ENCODE measurements around the gene TGFBRAP1. TPM values are rescaled to one million over a fixed set of nuclear protein-coding genes. Genes with fewer than 3 reads are reported as not detected.

Gene TGFBRAP1
- total and polyA plus RNA-seq, 9 of the 15 experiments (the other 6 are each of a cell fraction or from before 2014, with no cell fraction given): 3.7 to 18.0 (median 11.0) TPM

- TF ChIP-seq CBX1 (IDR thresholded peaks at IDR 0.05; ENCODE audit: low read depth) (0 out of 2 replicates have a peak, but pooled peaks have one; percentile 30), ZKSCAN8 (CRISPR knock-in tag; IDR thresholded peaks at IDR 0.05) (peak; percentile 45; the same call in 1 of the 2 replicates), ETS2 (tag; IDR thresholded peaks at IDR 0.05; ENCODE audit: borderline replicate concordance, poor library complexity, severe bottlenecking) (no peak), ZNF507 (tag; conservative IDR thresholded peaks at IDR 0.05) (no peak), BRD9 (IDR thresholded peaks at IDR 0.05; ENCODE audit: low read depth, partially characterized antibody) (peak; percentile 81), TFAP4 (CRISPR knock-in tag; IDR thresholded peaks at IDR 0.05; ENCODE audit: borderline replicate concordance) (peak; percentile 82; the same call in 1 of the 2 replicates), ZNF280A (IDR thresholded peaks at IDR 0.05; ENCODE audit: low read depth, partially characterized antibody) (no peak), FOXM1 (IDR thresholded peaks at IDR 0.05; ENCODE audit: low read depth) (peak; percentile 41; the same call in 1 of the 2 replicates), FOXM1 (CRISPR knock-in tag; IDR thresholded peaks at IDR 0.05; ENCODE audit: low read depth) (no peak), KLF6 (CRISPR knock-in tag; IDR thresholded peaks at IDR 0.05; ENCODE audit: borderline replicate concordance) (0 out of 2 replicates have a peak, but pooled peaks have one; percentile 31), PKNOX1 (IDR thresholded peaks at IDR 0.05) (0 out of 2 replicates have a peak, but pooled peaks have one; percentile 5), CTBP1 (IDR thresholded peaks at IDR 0.05; ENCODE audit: borderline replicate concordance) (0 out of 2 replicates have a peak, but pooled peaks have one; percentile 17), KDM4B (IDR thresholded peaks at IDR 0.05; ENCODE audit: borderline replicate concordance in 2 of 2, low read depth in 1 of 2) (no peak), POLR2B (IDR thresholded peaks at IDR 0.05; ENCODE audit: low read depth, partially characterized antibody) (peak; percentile 58), NCOA1 (IDR thresholded peaks at IDR 0.05; ENCODE audit: low read depth) (peak; percentile 62; the same call in 1 of the 2 replicates), EWSR1 (IDR thresholded peaks at IDR 0.05; ENCODE audit: borderline replicate concordance, low read depth, partially characterized antibody) (no peak), GABPA (tag; conservative IDR thresholded peaks at IDR 0.05; ENCODE audit: low read depth) (peak; percentile 95), ZNF146 (CRISPR knock-in tag; IDR thresholded peaks at IDR 0.05; ENCODE audit: unreplicated experiment) (no peak), CTCFL (IDR thresholded peaks at IDR 0.05; ENCODE audit: borderline replicate concordance, insufficient read depth, low read depth, low read length, poor library complexity, severe bottlenecking) (no peak), MTA2 (IDR thresholded peaks at IDR 0.05; ENCODE audit: low read depth) (peak; percentile 84), ZNF324 (CRISPR knock-in tag; IDR thresholded peaks at IDR 0.05) (no peak)
These were observed 7.8 kb upstream of the TGFBRAP1 start, which contains the start of gene C2orf49 (continued) for GRCh38 chr2:105337122-105338019.
